Stimulated activated CD8-positive, alpha-beta memory T cell treated with anti-CD3 and anti-CD28 coated beads, Interleukin-4, amount 100 ng/mL, for 24 hours (primary cell): ENCODE measurements around the gene PHPT1.
"Not testable (repeated sequence)": the region's sequence is repeated elsewhere in the genome, so short reads cannot be mapped to it uniquely, and the experiment has no call there.

Experiments used
- DNase-seq: peaks from one replicate; pipeline ENCODE4 v3.0.0-alpha.2; 2020; ENCODE audit warnings: low read depth

PHPT1 gene

DNA sequence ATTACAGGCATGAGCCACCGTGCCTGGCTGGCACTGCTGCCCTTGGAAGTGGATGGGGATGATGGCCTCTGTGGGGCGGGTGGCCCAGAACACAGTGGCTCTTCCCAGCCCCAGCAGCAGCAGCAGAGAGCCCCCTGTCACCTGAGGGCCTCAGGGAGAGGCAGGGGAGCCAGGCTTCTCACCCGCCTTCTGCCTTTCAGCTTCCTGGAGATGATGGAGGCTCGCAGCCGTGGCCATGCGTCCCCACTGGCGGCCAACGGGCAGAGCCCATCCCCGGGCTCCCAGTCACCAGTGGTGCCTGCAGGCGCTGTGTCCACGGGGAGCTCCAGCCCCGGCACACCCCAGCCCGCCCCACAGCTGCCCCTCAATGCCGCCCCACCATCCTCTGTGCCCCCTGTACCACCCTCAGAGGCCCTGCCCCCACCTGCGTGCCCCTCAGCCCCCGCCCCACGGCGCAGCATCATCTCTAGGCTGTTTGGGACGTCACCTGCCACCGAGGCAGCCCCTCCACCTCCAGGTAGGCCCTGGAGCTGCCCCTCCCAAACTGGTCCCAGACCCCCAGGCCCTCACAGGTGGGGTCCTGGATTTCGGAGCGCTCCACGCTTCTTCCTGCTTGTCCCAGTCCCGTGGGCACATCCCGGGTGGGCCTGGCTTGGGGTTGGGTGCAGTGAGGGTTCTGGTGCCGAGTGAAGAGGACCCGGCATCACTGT is 11.9 kb upstream of the PHPT1 start:
- no peak for DNase-seq

GRCh38 chr9:136837856-136838277 is 11.3 kb upstream of the PHPT1 start:
- DNase-seq = not testable (repeated sequence)

DNA sequence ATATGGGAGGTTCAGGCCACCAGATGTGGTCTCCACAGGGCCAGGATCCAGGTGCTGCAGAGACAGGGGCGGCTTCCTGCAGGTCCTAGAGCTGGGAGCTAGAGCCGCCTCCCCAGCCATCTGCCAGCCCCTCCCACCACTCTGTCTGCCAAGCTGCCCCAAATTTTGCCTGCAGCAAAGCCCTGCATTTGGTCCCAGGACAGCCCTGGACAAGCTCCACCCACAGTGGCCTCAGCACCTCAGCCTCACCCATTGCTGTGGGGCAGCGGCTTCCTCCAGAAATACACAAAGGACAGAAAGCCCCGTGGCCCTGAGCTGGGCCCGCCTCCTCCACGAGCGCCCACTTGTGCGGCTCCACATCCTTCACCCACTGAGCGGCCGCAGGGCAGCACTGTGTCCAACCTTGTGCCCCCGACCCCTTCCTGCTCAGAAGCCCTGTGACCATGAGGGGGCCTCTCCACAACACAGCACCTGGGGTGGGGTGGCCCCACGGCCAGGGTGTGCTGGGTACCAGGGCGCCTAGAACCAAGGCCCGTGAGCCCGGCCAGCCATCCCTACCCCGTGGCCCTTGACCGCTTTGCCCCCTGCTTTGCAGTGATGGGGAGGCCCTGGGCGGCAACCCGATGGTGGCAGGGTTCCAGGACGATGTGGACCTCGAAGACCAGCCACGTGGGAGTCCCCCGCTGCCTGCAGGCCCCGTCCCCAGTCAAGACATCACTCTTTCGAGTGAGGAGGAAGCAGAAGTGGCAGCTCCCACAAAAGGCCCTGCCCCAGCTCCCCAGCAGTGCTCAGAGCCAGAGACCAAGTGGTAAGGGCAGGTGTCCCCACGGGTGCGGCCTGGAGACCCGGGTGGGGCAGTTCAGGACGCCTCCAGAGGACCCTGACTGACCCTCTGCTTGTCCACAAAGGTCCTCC is 10.6 kb upstream of the PHPT1 start:
- DNase-seq = no peak

- DNase-seq = no peak
These were observed 9.7 kb upstream of the PHPT1 start for GRCh38 chr9:136839229-136840139.

GRCh38 chr9:136840140-136840876 is 8.9 kb upstream of the PHPT1 start:
- no peak for DNase-seq

GRCh38 chr9:136840877-136841645 is 8.1 kb upstream of the PHPT1 start:
- no peak for DNase-seq

DNA sequence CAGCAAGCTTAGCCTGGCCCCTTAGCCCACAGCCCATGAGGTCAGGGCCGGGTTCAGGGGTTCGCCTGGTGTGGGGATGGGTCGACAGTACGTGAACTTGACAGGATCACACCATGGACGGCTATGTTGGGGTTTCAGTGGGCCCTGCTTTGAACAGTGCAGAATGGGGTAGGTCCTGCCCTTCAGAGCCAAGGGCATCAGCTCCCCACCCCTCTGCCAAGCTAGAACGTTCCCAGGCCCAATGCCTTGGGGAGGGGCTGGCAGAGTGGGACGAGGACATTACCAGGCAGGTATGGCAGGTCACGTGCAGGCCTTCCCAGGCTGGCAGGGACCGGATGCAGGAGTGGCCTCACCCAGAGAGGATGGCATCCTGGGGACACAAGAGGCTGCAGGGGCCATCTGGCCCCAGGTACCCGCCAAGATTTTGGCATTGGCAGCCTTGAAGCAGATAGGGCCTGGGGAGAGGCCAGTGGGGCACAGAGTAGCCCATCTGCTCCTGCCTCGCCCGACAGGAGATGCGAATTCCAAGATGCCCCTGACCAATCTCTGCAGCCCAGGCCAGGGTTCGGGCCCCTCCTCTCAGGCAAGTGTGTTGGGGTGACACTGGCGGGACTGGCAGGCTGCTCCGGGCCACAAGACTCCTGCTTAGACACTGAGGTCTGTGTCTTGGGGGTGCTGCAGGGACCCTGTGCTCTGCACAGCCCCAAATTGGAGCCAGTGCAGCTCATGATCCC is 7.4 kb upstream of the PHPT1 start:
- not testable (repeated sequence) for DNase-seq

DNA sequence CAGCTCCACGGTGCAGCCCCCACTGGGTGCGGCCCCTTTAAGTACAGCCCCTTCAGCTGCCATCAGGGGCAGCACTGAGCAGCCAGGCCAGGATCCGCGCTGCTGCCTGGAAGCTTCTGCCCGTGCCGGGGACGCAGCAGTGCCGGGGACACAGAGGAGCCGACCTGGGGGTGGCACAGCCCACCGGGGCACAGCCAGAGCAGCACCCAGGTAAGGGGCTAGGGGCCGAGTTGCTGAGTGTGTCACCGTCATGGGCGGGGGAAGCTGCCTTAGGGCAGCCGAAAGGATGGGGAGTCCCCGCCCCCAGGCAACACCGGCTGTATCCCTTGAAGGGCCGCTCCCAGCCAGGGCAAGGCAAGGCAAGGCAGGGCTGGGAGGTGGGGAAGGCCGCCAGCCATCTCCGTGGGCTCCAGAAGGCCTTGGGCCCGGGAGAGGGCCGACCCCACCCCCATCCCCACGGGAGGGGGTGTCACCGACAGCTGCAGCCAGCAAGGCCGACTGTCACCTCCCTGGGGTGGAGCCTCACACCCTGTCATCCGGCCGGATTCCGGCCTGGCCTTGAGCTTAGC is 6.7 kb upstream of the PHPT1 start, which contains the start of gene AJM1:
Gene AJM1, plus strand, starts transcription at position 99 of the 569 bp plus-strand sequence. CDS start 1,937 bp downstream, outside the sequence.
- DNase-seq = peak; percentile 68

GRCh38 chr9:136843159-136843800 is 5.9 kb upstream of the PHPT1 start:
- DNase-seq = not testable (repeated sequence)

DNA sequence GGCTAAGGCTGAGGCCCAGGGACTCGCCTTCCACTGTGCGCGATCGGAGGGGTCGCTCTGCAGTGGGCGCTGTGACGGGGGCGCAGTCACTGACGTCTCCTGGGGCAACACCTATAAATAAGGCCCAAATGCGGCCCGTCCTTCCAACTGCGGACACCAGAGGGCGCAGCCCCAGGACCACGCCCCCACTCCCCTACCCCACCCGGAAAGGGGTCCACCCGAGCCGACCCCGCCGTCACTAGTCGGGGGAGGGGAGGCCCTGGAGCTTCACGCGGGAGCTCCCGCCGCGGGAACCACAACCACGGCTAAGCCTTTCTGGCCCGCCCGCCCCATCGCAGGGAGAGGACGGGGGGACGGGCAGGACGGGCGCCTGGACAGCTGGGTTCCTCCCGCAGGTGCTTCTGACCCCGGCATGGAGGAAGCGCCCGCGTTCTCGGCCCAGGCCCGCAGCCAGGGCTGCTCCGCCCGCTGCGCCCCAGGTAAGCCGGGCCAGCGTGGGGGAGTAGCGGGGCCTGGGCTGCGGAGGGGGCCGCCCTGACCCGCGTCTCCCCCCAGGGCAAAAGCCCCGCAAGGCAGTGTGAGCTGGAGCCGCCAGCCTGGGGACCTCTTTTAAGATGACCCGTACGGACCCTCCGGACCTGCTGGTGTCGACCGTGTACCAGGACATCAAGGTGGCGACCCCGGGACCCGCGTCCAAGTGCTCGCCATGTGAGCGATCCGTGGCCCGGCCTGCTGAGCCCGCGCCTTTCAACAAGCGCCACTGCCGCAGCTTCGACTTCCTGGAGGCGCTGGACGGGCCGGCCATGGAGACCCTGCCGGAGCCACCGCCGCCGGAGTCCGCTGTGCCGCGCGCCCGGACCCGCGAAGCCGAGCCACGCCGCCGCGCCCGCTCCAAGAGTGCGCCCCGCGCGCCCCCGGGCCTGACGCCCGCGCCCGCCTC is 5.1 kb upstream of the PHPT1 start:
- DNase-seq = peak; percentile 44

- DNase-seq = no peak
These were observed 4.3 kb upstream of the PHPT1 start for GRCh38 chr9:136844761-136845464.

DNA sequence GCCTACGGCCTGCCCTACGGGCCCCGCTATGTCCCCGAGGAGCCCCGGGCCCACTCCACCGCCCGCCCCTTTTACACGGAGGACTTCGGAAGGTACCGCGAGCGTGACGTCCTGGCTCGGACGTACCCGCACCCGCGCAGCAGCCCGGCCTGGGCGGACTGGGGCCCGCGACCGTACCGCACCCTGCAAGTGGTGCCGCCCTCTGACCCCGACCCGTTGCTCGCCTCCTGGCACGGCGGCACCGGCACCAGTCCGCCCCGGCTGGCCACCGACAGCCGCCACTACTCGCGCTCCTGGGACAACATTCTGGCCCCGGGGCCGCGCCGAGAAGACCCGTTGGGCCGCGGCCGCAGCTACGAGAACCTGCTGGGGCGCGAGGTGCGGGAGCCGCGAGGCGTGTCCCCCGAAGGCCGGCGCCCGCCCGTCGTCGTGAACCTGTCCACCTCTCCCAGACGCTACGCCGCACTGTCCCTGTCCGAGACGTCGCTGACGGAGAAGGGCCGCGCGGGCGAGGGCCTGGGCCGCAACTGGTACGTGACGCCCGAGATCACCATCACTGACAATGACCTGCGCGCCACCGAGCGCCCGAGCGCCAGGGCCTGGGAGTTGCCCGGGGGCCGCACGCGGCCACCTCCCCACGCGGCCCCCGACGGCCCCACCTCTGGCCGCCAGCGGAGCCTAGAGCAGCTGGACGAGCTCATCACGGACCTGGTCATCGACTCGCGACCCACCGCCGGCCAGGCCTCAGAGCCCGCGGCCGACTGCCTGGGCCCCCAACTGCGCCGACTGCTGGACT is 3.5 kb upstream of the PHPT1 start:
- no peak for DNase-seq

- no peak for DNase-seq
These were observed 2.7 kb upstream of the PHPT1 start for GRCh38 chr9:136846376-136847087.

DNA sequence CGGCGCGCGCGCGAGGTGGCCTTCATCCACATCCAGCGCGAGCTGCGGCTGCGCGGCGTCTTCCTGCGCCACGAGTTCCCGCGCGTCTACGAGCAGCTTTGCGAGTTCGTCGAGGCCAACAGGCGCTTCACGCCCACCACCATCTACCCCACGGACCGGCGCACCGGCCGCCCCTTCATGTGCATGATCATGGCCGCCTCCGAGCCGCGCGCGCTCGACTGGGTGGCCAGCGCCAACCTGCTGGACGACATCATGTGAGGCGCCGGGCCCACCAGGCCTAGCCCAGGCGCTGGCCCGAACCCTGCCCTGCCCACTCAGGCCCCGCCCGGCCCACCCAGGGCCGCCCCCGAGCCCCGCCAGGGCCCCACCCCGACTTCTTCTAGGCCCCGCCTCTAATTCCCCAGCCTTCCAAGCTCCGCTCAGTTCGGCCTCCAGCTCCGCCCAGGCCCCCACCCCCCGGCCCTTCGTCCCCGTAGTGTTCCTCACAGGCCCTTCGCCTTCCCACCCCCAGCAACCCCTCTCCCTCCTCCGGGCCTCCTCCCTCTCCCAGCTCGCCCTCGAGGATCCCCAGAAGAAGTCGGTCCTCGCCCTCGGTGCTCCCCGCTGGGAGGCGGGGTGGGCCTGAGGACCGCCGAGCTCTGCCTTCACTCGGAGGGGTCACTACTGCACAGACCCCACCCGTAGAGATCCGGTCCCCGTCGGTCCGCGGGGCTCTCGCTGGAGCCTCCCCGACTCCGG is 2.0 kb upstream of the PHPT1 start:
- no peak for DNase-seq

- DNase-seq = peak; percentile 75
These were observed 1.3 kb upstream of the PHPT1 start for GRCh38 chr9:136847826-136848392.
